ENCODE data around the gene OTX2. TPM values are rescaled to one million over a fixed set of nuclear protein-coding genes. Genes with fewer than 3 reads are reported as not detected.

OTX2 gene
- polyA plus RNA-seq, 2 of the 4 experiments (the other 2 are of a cell fraction), result not detected

DNA sequence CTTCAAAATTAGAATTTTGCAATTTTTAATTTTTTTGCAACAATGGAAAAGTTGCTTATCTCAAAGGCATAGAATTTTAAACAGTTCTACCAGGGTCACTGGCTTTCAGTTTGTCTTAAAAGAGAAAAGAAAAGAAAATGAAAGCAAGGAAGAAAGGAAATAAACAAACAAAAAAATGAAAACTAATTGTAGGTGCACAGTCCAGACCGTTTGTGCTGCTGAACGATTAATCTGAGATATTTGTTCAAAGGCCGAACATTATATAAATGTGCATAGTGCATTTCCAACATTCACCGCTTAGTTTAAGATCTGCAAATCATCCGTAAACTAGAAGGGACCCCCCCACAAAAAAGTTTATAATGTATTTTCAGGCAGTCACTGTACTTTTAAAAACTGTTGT is 5.5 kb upstream of the OTX2 start:
- TF ChIP-seq CTCF (IDR thresholded peaks at IDR 0.05) (no peak), TP53 (CRISPR knock-in tag; IDR thresholded peaks at IDR 0.05) (no peak), GATA3 (IDR thresholded peaks at IDR 0.05; ENCODE audit: borderline replicate concordance) (no peak), RCOR1 (IDR thresholded peaks at IDR 0.05; ENCODE audit: low read depth, low read length) (no peak), SMC3 (IDR thresholded peaks at IDR 0.05) (no peak), MAZ (IDR thresholded peaks at IDR 0.05; ENCODE audit: borderline replicate concordance, low read depth, low read length) (no peak), KDM1A (IDR thresholded peaks at IDR 0.05; ENCODE audit: low read depth) (no peak), SREBF2 (IDR thresholded peaks at IDR 0.05) (no peak)
- ATAC-seq (no peak), DNase-seq (ENCODE audit: low read depth in 1 of 2, low spot score in 1 of 2) (no peak), FAIRE-seq (no peak)
- no peaks in the 10 kb centered on the region for H3K9me3 ChIP-seq
- H3K4me3 ChIP-seq, result no peak overlapping the region
- no peak overlapping the region for H3K4me2 ChIP-seq
- H3K27ac ChIP-seq, result no peak overlapping the region
- H3K4me1 ChIP-seq, result no peaks in the 10 kb centered on the region
- WGBS (ENCODE audit: missing lambda C conversion rate), result 24% methylated on average over 5 of the region's 5 CpGs
- CTCF ChIA-PET, result no interaction called here
- POLR2A ChIA-PET, result no interaction called here

GRCh38 chr14:56814969-56815700 is 4.9 kb upstream of the OTX2 start:
- Histone ChIP-seq H3K4me2 (no peak overlapping the region), H3K4me1 (no peaks in the 10 kb centered on the region), H3K4me3 (no peak overlapping the region), H3K27ac (no peak overlapping the region), H3K9me3 (no peaks in the 10 kb centered on the region)
- DNase-seq (ENCODE audit: low read depth in 1 of 2, low spot score in 1 of 2) (no peak), FAIRE-seq (no peak), ATAC-seq (no peak)
- 13% methylated on average over 4 of the region's 4 CpGs for WGBS (ENCODE audit: missing lambda C conversion rate)
- POLR2A ChIA-PET, result no interaction called here
- CTCF ChIA-PET, result no interaction called here
- TF ChIP-seq HOXA7 (CRISPR knock-in tag; IDR thresholded peaks at IDR 0.05) (no peak), BHLHE40 (IDR thresholded peaks at IDR 0.05; ENCODE audit: low read depth, low read length) (no peak), MAFK (IDR thresholded peaks at IDR 0.05; ENCODE audit: partially characterized antibody) (no peak), HEYL (CRISPR knock-in tag; IDR thresholded peaks at IDR 0.05) (no peak), EHMT2 (IDR thresholded peaks at IDR 0.05; ENCODE audit: low read depth) (no peak), RFX5 (IDR thresholded peaks at IDR 0.05) (no peak), BCL3 (IDR thresholded peaks at IDR 0.05) (no peak), POLR2AphosphoS2 (conservative IDR thresholded peaks at IDR 0.05; ENCODE audit: low read length) (no peak), KDM5A (IDR thresholded peaks at IDR 0.05) (no peak), NPAS2 (CRISPR knock-in tag; IDR thresholded peaks at IDR 0.05; ENCODE audit: borderline replicate concordance) (no peak), TP53 (CRISPR knock-in tag; IDR thresholded peaks at IDR 0.05) (no peak), RNF2 (IDR thresholded peaks at IDR 0.05; ENCODE audit: borderline replicate concordance, low read depth) (no peak), USF2 (IDR thresholded peaks at IDR 0.05) (no peak)
- TF ChIP-seq, protein P1, sequence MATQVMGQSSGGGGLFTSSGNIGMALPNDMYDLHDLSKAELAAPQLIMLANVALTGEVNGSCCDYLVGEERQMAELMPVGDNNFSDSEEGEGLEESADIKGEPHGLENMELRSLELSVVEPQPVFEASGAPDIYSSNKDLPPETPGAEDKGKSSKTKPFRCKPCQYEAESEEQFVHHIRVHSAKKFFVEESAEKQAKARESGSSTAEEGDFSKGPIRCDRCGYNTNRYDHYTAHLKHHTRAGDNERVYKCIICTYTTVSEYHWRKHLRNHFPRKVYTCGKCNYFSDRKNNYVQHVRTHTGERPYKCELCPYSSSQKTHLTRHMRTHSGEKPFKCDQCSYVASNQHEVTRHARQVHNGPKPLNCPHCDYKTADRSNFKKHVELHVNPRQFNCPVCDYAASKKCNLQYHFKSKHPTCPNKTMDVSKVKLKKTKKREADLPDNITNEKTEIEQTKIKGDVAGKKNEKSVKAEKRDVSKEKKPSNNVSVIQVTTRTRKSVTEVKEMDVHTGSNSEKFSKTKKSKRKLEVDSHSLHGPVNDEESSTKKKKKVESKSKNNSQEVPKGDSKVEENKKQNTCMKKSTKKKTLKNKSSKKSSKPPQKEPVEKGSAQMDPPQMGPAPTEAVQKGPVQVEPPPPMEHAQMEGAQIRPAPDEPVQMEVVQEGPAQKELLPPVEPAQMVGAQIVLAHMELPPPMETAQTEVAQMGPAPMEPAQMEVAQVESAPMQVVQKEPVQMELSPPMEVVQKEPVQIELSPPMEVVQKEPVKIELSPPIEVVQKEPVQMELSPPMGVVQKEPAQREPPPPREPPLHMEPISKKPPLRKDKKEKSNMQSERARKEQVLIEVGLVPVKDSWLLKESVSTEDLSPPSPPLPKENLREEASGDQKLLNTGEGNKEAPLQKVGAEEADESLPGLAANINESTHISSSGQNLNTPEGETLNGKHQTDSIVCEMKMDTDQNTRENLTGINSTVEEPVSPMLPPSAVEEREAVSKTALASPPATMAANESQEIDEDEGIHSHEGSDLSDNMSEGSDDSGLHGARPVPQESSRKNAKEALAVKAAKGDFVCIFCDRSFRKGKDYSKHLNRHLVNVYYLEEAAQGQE (IDR thresholded peaks at IDR 0.05), result no peak
- TF ChIP-seq, protein P2, sequence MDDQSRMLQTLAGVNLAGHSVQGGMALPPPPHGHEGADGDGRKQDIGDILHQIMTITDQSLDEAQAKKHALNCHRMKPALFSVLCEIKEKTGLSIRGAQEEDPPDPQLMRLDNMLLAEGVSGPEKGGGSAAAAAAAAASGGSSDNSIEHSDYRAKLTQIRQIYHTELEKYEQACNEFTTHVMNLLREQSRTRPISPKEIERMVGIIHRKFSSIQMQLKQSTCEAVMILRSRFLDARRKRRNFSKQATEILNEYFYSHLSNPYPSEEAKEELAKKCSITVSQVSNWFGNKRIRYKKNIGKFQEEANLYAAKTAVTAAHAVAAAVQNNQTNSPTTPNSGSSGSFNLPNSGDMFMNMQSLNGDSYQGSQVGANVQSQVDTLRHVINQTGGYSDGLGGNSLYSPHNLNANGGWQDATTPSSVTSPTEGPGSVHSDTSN (IDR thresholded peaks at IDR 0.05), result no peak
